Measurements from ENCODE around the gene COL25A1. TPM values are rescaled to one million over a fixed set of nuclear protein-coding genes. Genes with fewer than 3 reads are reported as not detected.

COL25A1 gene
- total and polyA plus RNA-seq, 2 donors (not counting 3 experiments of a cell fraction or from before 2014, with no cell fraction given): 0.21 to 3.5 TPM

DNA sequence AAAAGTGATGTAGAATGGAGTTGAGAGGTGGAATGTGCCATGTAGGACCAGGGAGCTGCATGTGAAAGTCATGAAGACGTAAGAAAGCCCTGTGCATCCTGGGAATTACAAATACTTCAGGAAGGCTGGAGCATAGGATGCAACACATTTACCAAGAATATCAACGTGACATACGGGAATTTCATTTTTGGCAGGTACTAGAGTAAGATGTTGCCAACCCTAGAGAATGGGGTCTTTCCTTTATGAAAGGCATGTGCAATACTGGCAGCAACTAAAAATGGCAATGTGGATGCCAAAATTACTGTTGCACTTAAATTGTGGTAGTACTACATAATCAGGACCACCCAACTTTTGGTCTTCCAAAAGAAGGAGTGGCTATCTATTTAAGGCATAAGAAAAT is 188.0 kb downstream of the COL25A1 start:
- Histone ChIP-seq H4K20me1 (replicated peaks; ENCODE audit: control insufficient read depth, extremely low read depth, insufficient read depth, low read length) (no peaks in the 10 kb centered on the region), H3K9ac (replicated peaks; ENCODE audit: extremely low read depth, insufficient read depth, low read length) (no peak overlapping the region), H3K9me3 (replicated peaks; ENCODE audit: control insufficient read depth, insufficient read depth, low read length) (no peaks in the 10 kb centered on the region), H3K79me2 (ENCODE audit: control insufficient read depth, insufficient read depth, low read length) (no peaks in the 10 kb centered on the region), H3K4me3 (replicated peaks in 1 of 3; ENCODE audit: insufficient read depth in 1 of 3, low read depth in 1 of 3, low read length in 3 of 3) (no peak overlapping the region), H3K36me3 (ENCODE audit: control insufficient read depth in 2 of 2, extremely low read depth in 1 of 2, insufficient read depth in 2 of 2, low read length in 2 of 2) (no peaks in the 10 kb centered on the region), H3K4me1 (ENCODE audit: control insufficient read depth, extremely low read depth, insufficient read depth, low read length) (no peaks in the 10 kb centered on the region), H3K4me2 (ENCODE audit: insufficient read depth, low read length) (no peak overlapping the region), H3K9me1 (replicated peaks; ENCODE audit: control insufficient read depth, extremely low read depth, insufficient read depth, low read length) (no peaks in the 10 kb centered on the region), H2AFZ (ENCODE audit: low read depth, low read length) (no peak overlapping the region), H3K27me3 (ENCODE audit: control insufficient read depth in 2 of 2, insufficient read depth in 2 of 2, low read length in 2 of 2) (peaks cover 0 to 3% of the 10 kb centered on the region in 2 experiments), H3K27ac (ENCODE audit: insufficient read depth, low read depth, low read length) (no peak overlapping the region)
- no TSS peak for BruUV-seq (replicated peaks)
- ChIA-PET POLR2A (no interaction called here), CTCF (interaction anchor here (1.2 kb wide), 1 partner anchor 10 kb away, joined by 3 read pairs; no protein-coding TSS in a partner anchor)
- DNase-seq (ENCODE audit: low read depth, low spot score): no peak
- TF ChIP-seq FOS (IDR thresholded peaks at IDR 0.05; ENCODE audit: borderline replicate concordance, insufficient read depth, low read length): no peak
- no peak for TF ChIP-seq GATA2 (IDR thresholded peaks at IDR 0.05; ENCODE audit: insufficient read depth, insufficient read length, low read depth, low read length)
- TF ChIP-seq, protein P1, sequence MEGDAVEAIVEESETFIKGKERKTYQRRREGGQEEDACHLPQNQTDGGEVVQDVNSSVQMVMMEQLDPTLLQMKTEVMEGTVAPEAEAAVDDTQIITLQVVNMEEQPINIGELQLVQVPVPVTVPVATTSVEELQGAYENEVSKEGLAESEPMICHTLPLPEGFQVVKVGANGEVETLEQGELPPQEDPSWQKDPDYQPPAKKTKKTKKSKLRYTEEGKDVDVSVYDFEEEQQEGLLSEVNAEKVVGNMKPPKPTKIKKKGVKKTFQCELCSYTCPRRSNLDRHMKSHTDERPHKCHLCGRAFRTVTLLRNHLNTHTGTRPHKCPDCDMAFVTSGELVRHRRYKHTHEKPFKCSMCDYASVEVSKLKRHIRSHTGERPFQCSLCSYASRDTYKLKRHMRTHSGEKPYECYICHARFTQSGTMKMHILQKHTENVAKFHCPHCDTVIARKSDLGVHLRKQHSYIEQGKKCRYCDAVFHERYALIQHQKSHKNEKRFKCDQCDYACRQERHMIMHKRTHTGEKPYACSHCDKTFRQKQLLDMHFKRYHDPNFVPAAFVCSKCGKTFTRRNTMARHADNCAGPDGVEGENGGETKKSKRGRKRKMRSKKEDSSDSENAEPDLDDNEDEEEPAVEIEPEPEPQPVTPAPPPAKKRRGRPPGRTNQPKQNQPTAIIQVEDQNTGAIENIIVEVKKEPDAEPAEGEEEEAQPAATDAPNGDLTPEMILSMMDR (IDR thresholded peaks at IDR 0.05; ENCODE audit: extremely low read depth in 1 of 2, insufficient read depth in 1 of 2, low read depth in 1 of 2, low read length in 2 of 2): no peak
- no peak for TF ChIP-seq MYC (IDR thresholded peaks at IDR 0.05; ENCODE audit: low read depth, low read length)
- no peak for TF ChIP-seq POLR2AphosphoS5 (IDR thresholded peaks at IDR 0.05; ENCODE audit: insufficient read depth, low read depth, low read length)
- no peak for TF ChIP-seq JUN (IDR thresholded peaks at IDR 0.05; ENCODE audit: borderline replicate concordance, insufficient read depth, insufficient read length, low read depth)
- TF ChIP-seq POLR2A (IDR thresholded peaks at IDR 0.05; ENCODE audit: low read depth, low read length): no peak
- TF ChIP-seq, protein P2, sequence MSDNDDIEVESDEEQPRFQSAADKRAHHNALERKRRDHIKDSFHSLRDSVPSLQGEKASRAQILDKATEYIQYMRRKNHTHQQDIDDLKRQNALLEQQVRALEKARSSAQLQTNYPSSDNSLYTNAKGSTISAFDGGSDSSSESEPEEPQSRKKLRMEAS (IDR thresholded peaks at IDR 0.05; ENCODE audit: insufficient read depth, insufficient read length): no peak
- TF ChIP-seq EZH2 (IDR thresholded peaks at IDR 0.05; ENCODE audit: borderline replicate concordance, low read depth, low read length, severe bottlenecking): no peak
- dilution Hi-C loops (cut with MboI; ENCODE audit: extremely low pct_ligation_motif_present, low sequenced_read_pairs) (no loop called here), intact Hi-C loops (cut with micrococcal nuclease) (no loop called here)
- FAIRE-seq: no peak
